IPS DF 4.7 (cell line): Measurements from ENCODE around the gene OSMR.

Experiments
- DNase-seq: peaks from one replicate; pipeline ENCODE4 v3.0.0-alpha.2; 2013; ENCODE audit warnings: low spot score; ENCODE audit errors: extremely low read depth

OSMR gene

DNA sequence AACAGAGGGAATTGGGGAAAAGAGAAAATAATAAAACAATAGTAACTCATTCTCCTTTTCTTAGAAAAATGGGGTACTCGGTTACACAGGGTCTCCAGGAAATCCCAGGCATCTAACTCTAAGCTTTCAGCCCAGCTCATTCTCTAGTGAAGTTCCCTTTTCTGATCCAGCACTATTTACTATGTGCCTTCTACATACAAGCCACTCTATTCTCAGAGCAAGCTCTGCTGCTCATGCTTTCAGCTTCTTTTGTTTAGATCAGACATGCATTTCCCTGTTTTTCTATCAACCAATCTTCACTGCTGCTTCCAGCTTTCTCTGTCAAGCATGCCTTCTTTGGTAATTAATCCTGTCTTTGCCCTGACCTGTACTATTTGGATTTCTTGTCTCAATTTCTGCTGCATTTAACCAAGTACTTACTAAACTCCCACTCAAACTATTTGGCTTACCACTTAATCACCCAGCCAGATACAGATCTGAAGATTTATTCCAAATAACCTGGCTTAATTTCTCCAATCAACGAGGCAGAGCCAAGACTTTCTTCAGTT, 25.3 kb downstream of the OSMR start:
- no peak for DNase-seq

DNA sequence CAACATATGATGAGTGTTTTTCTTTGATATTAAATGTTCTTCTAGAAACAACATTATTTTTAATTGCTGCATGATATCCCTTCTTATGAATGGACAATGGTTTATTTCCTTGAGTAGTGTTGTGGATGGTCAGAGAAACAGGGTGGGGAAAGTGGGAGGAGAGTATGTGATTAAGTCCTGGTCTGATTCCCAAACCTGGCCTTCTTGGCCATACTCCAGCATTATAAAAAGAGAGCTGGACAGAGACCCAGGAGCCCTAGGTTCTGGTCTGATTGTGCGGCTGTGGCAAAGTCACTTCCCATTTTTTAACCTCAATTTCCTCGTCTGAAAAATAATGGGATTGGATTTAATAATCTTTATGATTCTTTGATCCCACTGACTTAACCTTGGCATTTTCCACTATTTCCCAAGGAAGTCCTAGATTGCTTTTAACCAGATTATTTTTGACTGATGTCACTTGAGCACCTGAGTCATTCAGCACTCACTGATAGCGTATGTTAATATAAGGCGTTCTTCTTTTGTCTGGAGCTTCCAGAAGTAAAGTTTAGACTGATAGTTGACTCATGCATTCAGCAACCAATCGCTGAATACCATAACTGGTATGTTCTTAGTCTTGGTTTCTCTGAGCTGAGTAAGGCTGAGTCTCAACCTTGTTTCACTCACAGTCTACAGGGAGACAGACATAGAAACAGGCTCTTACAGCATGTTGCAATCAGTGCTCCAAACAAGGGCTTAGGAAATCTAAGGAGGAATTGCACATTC, 26.2 kb downstream of the OSMR start:
- no peak for DNase-seq

GRCh38 chr5:38872826-38873225, 27.0 kb downstream of the OSMR start:
- DNase-seq, result no peak

DNA sequence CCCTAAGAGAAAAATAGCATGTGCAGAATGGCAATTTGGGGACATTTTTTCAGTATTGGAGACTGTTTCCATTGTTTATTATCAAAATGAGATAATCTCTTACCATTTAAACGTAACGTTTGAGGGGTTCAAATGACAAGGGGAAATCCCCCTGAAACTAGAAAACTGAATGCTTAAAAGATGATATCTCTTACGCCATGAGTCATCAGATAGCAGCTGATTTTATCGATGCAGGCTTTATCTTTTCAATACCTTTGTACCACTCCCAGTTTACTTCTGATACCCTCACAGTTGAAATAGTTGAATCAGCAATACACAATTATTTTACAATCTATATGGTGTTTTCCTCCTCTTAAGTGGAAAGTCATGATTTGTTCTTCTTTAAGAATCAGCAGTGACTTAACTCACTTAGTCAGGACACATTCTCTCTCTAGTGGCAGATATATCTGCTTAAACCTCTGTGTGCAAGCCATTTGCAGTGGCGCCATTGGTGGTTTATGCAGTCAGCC, 29.2 kb downstream of the OSMR start:
- DNase-seq, result no peak

GRCh38 chr5:38878391-38879077, 32.7 kb downstream of the OSMR start:
- no peak for DNase-seq

GRCh38 chr5:38879078-38879460, 33.3 kb downstream of the OSMR start:
- DNase-seq, result no peak

- no peak for DNase-seq
Measured at GRCh38 chr5:38883842-38884241, 38.0 kb downstream of the OSMR start.

DNA sequence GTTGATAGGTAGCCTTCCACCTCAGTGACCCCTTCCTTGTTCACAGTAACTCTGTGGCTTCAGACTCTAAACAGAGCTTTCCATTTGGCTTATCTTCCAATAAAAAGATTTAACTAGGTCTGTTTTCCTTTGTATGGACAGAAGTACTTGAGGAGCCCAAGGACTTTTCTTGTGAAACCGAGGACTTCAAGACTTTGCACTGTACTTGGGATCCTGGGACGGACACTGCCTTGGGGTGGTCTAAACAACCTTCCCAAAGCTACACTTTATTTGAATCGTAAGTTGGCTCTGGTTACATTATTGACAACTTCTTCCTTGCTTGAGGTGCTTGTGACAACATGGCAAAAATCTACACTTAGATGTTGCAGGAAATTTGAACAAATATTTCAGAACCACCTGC, 39.4 kb downstream of the OSMR start:
- DNase-seq, result no peak

DNA sequence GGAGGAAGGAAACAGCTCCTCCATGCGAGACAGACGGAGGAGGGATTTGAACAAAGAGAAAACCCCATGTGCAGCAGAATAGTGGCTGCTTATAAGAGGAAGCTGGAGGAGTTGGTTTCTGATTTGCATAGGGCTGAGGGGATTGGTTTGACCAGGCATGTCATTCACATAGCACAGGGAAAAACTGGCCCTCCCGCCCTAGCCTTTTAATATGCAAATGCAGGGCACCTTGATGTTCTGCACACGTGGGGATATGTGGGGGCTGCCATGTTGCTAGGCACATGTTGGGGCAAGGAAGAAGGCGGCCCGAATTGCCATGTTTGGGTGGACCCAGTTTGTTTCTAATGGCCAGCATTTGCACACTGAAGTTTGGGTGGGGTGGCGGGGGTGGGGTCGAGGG, 42.2 kb downstream of the OSMR start:
- DNase-seq, result peak; percentile 30

DNA sequence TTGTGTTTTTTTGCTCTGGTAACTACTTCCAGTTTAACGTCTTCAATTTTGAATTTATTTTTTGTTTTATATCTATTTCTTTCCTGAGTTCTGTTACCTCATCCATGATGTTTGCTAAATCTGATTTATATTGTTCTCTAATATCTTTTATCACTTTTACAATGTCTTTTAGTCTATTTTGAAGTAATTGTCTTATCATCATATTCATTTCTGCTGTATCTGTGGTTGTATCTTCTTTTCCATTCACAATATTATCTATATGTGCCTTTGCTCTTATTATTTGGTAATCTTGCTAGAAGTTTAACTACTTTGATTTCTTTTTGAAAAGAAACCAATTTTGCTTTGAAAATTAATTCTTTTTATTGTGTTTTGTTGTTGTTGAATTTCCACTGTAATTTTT, 43.6 kb downstream of the OSMR start:
- DNase-seq, result no peak

DNA sequence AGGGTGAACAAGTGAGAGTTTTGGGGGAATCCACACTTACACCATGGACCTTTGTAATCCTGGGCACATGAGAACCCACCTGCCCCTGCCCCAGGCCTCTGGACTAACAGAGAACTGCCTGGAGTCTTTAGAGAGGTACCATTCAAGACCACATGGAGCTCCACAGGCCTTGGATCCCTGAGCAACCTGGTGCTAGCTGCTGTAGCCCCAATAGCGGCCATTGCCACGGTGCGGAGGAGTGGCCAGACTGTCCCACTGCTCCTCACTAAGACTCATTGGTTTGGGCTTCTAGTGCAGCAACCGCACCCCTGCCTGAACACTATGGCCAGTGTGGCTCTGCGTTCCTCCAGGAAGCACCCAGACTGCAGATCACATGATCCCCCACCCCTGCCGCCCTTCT, 45.8 kb downstream of the OSMR start:
- DNase-seq, result no peak

DNA sequence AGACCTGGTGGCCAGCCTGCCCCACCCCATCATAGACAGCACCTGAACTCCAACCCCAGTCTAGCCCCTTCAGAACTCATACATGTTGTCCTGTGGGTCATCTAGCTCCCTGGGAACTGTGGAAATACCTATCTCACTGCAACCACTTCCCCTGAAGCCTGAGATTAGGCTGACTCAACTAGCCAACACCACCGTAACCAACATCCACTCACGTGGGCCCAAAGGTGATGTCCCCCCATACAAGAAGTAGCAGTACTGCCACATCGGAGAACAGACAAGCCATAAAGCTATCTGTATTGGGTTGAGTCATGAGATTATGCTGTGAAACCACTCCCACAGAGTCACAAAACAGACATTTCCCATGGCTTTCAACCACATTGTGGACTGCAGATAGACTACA, 46.6 kb downstream of the OSMR start:
- no peak for DNase-seq

DNA sequence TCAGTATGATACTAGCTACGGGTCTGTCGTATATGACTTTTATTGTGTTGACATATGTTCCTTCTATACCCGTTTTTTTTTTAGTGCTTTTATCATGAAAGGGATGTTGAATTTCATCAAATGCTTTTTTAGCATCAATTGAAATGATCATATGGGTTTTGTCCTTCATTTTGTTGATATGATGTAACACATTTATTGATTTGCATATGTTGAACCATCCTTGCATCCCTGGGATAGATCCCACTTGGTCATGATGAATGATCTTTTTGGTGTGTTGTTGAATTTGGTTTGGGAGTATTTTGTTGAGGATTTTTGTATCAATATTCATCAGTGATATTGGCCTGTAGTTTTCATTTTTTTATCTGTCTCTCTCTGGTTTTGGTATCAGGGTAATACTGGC, 50.9 kb downstream of the OSMR start:
- no peak for DNase-seq

GRCh38 chr5:38899936-38900335, 54.1 kb downstream of the OSMR start:
- DNase-seq, result peak; percentile 11

- DNase-seq, result no peak
Measured at GRCh38 chr5:38905516-38905915, 59.7 kb downstream of the OSMR start.

GRCh38 chr5:38906503-38906902, 60.7 kb downstream of the OSMR start:
- no peak for DNase-seq

DNA sequence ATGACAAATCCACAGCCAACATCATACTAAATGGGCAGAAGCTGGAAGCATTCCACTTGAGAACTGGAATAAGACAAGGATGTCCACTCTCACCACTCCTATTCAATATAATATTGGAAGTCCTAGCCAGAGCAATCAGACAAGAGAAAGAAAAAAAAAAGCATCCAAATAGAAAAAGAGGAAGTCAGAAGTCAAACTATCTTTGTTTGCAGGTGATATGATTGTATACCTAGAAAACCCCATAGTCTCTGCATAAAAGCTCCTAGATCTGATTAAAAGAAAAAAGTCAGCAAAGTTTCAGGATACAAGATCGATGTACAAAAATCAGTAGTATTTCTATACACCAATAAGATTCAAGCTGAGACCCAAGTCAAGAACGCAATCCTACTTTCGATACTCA, 66.1 kb downstream of the OSMR start:
- DNase-seq, result no peak

- DNase-seq, result no peak
Measured at GRCh38 chr5:38913714-38914113, 67.9 kb downstream of the OSMR start.

DNA sequence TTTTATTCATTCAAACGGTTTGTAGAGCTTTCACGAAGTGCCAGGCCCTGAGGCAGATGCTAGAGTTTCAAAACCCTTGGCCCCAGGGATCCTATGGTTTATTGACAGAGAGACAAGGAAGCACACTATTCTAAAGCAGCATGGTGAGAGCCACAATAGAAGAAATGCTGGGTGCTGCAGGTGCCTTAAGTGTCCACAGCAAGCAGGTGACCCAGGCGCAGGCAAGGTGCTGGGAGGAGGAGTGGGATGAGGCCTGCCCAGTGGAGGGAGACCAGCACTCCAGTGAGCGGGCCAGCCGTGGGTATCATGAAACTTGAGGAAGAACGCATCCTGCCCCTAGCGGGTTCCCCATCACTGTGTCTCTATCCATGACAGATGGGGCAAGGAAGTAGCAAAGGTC, 71.0 kb downstream of the OSMR start:
- DNase-seq, result no peak

- DNase-seq, result no peak
Measured at GRCh38 chr5:38921174-38921573, 75.4 kb downstream of the OSMR start.

- DNase-seq, result peak; percentile 11
Measured at GRCh38 chr5:38922199-38922598, 76.4 kb downstream of the OSMR start.

DNA sequence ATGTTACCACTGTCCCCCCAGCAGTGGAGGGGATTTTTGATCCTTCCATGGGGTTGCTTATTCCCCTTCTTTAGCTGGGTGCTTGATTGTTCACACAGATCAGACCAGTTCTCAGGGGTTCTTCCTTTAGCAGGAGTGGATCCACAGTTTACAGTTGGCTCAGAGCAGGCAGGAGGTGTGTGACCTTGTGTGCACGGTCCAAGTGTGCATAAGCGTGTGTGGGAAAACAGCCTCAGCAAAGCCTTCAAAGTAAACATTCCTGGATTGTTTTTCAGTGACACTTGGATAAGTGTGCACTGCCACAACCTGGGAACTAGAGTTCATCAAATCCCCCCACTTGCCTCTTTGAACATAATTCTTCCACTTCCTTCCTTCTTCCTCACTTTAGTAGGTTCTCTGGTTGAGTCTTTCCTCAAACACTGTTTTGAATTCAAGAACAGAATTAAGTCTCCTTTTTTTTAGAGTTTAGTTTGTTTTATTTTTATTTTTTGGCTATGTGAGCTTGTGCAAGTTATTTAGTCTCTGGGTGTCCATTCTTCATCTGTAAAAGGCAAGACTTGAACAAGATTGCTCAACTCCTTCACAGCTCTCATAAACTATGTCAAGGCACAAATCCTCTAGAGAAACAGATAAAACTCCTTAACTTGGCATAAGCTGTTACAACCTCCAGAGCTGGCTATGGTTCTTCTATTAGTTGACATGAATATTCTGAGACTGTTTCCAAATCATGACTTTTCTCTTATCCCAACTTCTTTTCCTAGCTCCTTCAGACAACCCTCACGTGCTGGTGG, 78.0 kb downstream of the OSMR start:
- DNase-seq, result no peak
